Spleen (tissue), 11 donors: ENCODE data around the gene SULT1C4. TPM values are rescaled to one million over a fixed set of nuclear protein-coding genes. Genes with fewer than 3 reads are reported as not detected.

Experiments used
- DNase-seq: peaks from one replicate; pipeline ENCODE4 v3.0.0-alpha.2; 2020
- H3K27ac ChIP-seq, 8 donors: fragments of 200-600 bp; sonication (generic) in 7 of 8; 1 replicate in 4 of 8; 2 replicates in 4 of 8; pipeline versions ENCODE4 v1.5.0 to v1.8.0; 2016 to 2021; ENCODE audit warnings: inconsistent platforms in 4 of 8, mild to moderate bottlenecking in 4 of 8, moderate library complexity in 1 of 8
- H3K27me3 ChIP-seq, 7 donors: fragments of 200-600 bp; sonication (generic) in 6 of 7; replicated peaks in 1 of 7; 1 replicate in 4 of 7; 2 replicates in 3 of 7; pipeline versions ENCODE4 v1.5.0 to v1.8.0; 2016 to 2021; ENCODE audit warnings: inconsistent platforms in 3 of 7, mild to moderate bottlenecking in 1 of 7
- H3K36me3 ChIP-seq, 6 donors: fragments of 200-600 bp; sonication (generic) in 5 of 6; 1 replicate in 4 of 6; 2 replicates in 2 of 6; pipeline versions ENCODE4 v1.5.0 to v1.8.0; 2016 to 2021; ENCODE audit warnings: inconsistent platforms in 2 of 6
- H3K4me1 ChIP-seq, 6 donors: fragments of 200-600 bp; sonication (generic) in 5 of 6; 1 replicate in 3 of 6; 2 replicates in 3 of 6; pipeline versions ENCODE4 v1.5.0 to v1.8.0; 2016 to 2021; ENCODE audit warnings: inconsistent platforms in 3 of 6
- H3K4me3 ChIP-seq, 8 donors: fragments of 200-600 bp; sonication (generic) in 7 of 8; 1 replicate in 4 of 8; 2 replicates in 4 of 8; pipeline versions ENCODE4 v1.5.0 to v1.8.0; 2016 to 2021; ENCODE audit warnings: inconsistent platforms in 4 of 8, mild to moderate bottlenecking in 4 of 8, moderate library complexity in 2 of 8
- H3K9me3 ChIP-seq, 8 donors: fragments of 200-600 bp; sonication (generic) in 7 of 8; 1 replicate in 4 of 8; 2 replicates in 4 of 8; pipeline versions ENCODE4 v1.5.0 to v1.8.0; 2016 to 2021; ENCODE audit warnings: inconsistent platforms in 4 of 8
- CTCF ChIP-seq, 11 experiments: fragments of 200-600 bp in 7 of 11; fragments of 450-650 bp in 4 of 11; sonication (generic) in 4 of 11; IDR thresholded peaks in 8 of 11; conservative IDR thresholded peaks in 3 of 11; 1 replicate in 7 of 11; 2 replicates in 4 of 11; pipeline versions ENCODE4 v1.4.0 to v1.8.0; 2016 to 2021; ENCODE audit warnings: antibody characterized with exemption in 11 of 11, inconsistent platforms in 4 of 11, mild to moderate bottlenecking in 1 of 11
- POLR2A ChIP-seq, 3 donors: fragments of 450-650 bp; IDR thresholded peaks; one replicate each; pipeline ENCODE4 v1.5.1; 2017; ENCODE audit warnings: antibody characterized with exemption in 3 of 3, mild to moderate bottlenecking in 1 of 3
- POLR2AphosphoS5 ChIP-seq, 3 donors: sonication (generic); formaldehyde crosslinking; IDR thresholded peaks; one replicate each; pipeline ENCODE4 v1.5.1; 2017; ENCODE audit warnings: antibody characterized with exemption in 3 of 3
- WGBS, 5 donors: extraction: QIAGEN DNeasy Blood & Tissue Kit in 3 of 5; methylation state at CpG; one replicate each; pipeline versions ENCODE4 v1.1.5 to v1.1.7; 2013 to 2018; 5-methylcytosine and 5-hydroxymethylcytosine counted together
- intact Hi-C: fragments of 100-400 bp; cut with DNase I; formaldehyde crosslinking; loops from one replicate; pipeline ENCODE4 v1.15.0; 2023; ENCODE audit warnings: low total_unique reads
- polyA plus RNA-seq, 3 donors: library from polyadenylated mRNA; stranded (reverse); fragments of 200-250 nt; gene quantifications; one replicate each; pipeline ENCODE4 v1.2.1, GENCODE V29; 2013
- total RNA-seq, 7 donors: library from RNA; depleted of rRNA in 3 of 7; stranded (reverse); fragments of >200 nt in 3 of 7; fragmentation: NEBNext Ultra II Directional in 4 of 7; extraction: Animal tissue kit (Norgen Biotek cat#: 25700) in 4 of 7; gene quantifications; one replicate each; pipeline versions ENCODE4 v1.1.0 to v1.2.1, GENCODE V29; 2016 to 2021
- donor health status: healthy with polysubstance abuse.
- donor health status: DM: no; HTN: no; CAD: no; lungs with moderate emphysema.
- donor health status: DM: no; HTN: no; CAD: no.
- donor health status: Bipolar disorder and iron deficiency.
- donor health status: healthy.
- donor health status: DM: no; HTN: no; CAD: no.
- donor health status: DM: yes; HTN: yes; CAD: no.

The SULT1C4 gene
- total and polyA plus RNA-seq, 10 donors, result 0.09 to 4.5 (median 0.56) TPM

DNA sequence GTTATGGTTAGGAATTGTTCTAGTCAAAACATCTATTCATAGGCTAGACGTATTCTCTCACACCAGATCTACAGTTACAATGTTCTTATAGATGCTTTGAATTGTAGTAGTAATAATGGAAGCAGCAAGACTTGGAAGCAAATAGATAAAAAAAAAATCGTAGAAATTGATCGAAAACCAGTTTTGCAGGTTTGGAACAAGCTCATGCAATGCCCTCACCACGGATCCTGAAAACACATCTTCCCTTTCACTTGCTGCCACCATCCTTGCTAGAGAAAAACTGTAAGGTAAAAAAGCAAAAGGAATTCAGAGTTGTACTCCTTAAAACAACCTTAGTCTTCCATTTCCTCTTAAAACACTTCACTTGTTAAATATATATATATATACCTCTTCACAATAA lies 4.4 kb downstream of the SULT1C4 start:
- intact Hi-C loops, result no loop called here
- Histone ChIP-seq H3K9me3 (no peaks in the 10 kb centered on the region), H3K27me3 (peaks cover 0 to 8% (median 0%) of the 10 kb centered on the region in 7 donors), H3K4me1 (peaks cover 0 to 14% (median 2%) of the 10 kb centered on the region in 6 donors), H3K36me3 (no peaks in the 10 kb centered on the region), H3K4me3 (no peak overlapping the region), H3K27ac (no peak overlapping the region)
- no peak for DNase-seq
- no peak for TF ChIP-seq CTCF (IDR thresholded peaks at IDR 0.05 in 8 of 11, conservative IDR thresholded peaks at IDR 0.05 in 3 of 11)
- TF ChIP-seq POLR2AphosphoS5 (IDR thresholded peaks at IDR 0.05), result no peak
- no peak for TF ChIP-seq POLR2A (IDR thresholded peaks at IDR 0.05)
- 82 to 93% (median 90%) methylated on average over 4 of the region's 4 CpGs for WGBS, 5 donors

- Histone ChIP-seq H3K27me3 (no peaks in the 10 kb centered on the region), H3K9me3 (no peaks in the 10 kb centered on the region), H3K36me3 (no peaks in the 10 kb centered on the region), H3K4me3 (no peak overlapping the region), H3K4me1 (peaks cover 0 to 3% (median 0%) of the 10 kb centered on the region in 6 donors), H3K27ac (no peak overlapping the region)
- intact Hi-C loops, result no loop called here
- no peak for DNase-seq
- WGBS, 5 donors, result 79 to 93% (median 89%) methylated on average over 4 of the region's 4 CpGs
- no peak for TF ChIP-seq CTCF (IDR thresholded peaks at IDR 0.05 in 8 of 11, conservative IDR thresholded peaks at IDR 0.05 in 3 of 11)
- TF ChIP-seq POLR2A (IDR thresholded peaks at IDR 0.05), result no peak
- TF ChIP-seq POLR2AphosphoS5 (IDR thresholded peaks at IDR 0.05), result no peak
These were observed 5.5 kb downstream of the SULT1C4 start for GRCh38 chr2:108383146-108383830.

GRCh38 chr2:108384662-108385393 lies 7.1 kb downstream of the SULT1C4 start:
- H3K9me3 ChIP-seq, result no peaks in the 10 kb centered on the region
- no peak overlapping the region for H3K4me3 ChIP-seq
- H3K27ac ChIP-seq, result no peak overlapping the region
- H3K36me3 ChIP-seq, result no peaks in the 10 kb centered on the region
- TF ChIP-seq POLR2A (IDR thresholded peaks at IDR 0.05) (no peak), POLR2AphosphoS5 (IDR thresholded peaks at IDR 0.05) (no peak), CTCF (IDR thresholded peaks at IDR 0.05 in 8 of 11, conservative IDR thresholded peaks at IDR 0.05 in 3 of 11) (no peak)
- 83 to 92% (median 89%) methylated on average over 5 of the region's 5 CpGs for WGBS, 5 donors
- H3K27me3 ChIP-seq, result no peaks in the 10 kb centered on the region
- H3K4me1 ChIP-seq, result no peaks in the 10 kb centered on the region
- intact Hi-C loops, result no loop called here
- DNase-seq, result no peak

DNA sequence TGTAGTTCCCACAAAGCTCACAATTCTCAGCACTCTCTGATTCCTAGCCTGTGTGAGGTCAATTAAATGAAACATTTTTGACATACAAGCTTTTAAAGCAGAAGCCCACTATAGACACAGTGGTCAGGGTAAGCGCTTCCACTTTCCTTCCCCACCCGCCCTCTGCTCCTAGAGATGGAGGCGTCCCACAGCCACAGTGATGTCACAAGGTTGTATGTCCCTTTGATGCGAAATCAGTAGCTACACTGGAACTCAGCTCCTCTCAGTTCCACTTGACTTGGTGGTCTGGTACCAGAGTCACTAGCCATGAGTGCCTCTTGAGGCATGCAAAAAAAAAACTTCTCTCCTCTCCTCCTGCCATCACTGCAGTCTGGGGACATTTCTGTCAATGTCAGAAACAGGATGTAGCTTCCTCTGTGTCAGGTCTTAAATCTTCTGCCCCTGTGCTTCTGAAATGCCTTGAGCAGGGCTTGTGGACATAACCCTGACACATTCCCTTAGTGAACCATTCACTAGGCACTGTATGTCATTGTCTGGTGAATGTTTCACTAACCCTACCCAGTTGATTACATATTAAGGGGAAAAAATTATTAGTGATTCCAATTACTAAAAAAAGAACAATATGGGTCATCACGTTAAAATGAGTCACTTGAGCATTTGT lies 7.8 kb downstream of the SULT1C4 start:
- TF ChIP-seq CTCF (IDR thresholded peaks at IDR 0.05 in 8 of 11, conservative IDR thresholded peaks at IDR 0.05 in 3 of 11) (no peak), POLR2A (IDR thresholded peaks at IDR 0.05) (no peak), POLR2AphosphoS5 (IDR thresholded peaks at IDR 0.05) (no peak)
- no peaks in the 10 kb centered on the region for H3K9me3 ChIP-seq
- no peaks in the 10 kb centered on the region for H3K27me3 ChIP-seq
- 76 to 89% (median 85%) methylated on average over 5 of the region's 5 CpGs for WGBS, 5 donors
- H3K27ac ChIP-seq, result no peak overlapping the region
- intact Hi-C loops, result no loop called here
- no peaks in the 10 kb centered on the region for H3K4me1 ChIP-seq
- H3K4me3 ChIP-seq, result no peak overlapping the region
- H3K36me3 ChIP-seq, result no peaks in the 10 kb centered on the region
- DNase-seq, result no peak
